ENCODE data around the gene ANKRD40CL.
A peak's percentile ranks its signal among the peaks of the same experiment; 100 is the strongest.

The ANKRD40CL gene

DNA sequence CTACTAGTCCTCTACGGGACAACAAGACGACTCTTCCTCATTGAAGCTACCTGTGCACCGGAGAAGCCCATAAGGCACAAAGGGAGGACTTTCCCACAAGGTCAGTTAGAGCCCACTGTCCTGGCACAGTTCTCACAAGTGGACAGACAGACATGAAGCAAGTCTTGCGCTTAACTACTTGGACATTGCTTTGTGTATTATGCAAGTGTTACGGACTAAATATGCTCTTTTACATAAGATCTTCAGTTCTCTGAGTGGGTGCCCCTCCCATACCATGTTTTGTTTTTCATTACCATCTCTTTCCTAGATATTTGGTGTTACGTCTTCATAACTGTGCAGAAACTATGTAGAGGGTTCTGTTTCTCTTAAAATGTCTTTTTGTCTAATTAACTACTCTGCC, 18.1 kb downstream of the ANKRD40CL start:
- TF ChIP-seq, protein P1, sequence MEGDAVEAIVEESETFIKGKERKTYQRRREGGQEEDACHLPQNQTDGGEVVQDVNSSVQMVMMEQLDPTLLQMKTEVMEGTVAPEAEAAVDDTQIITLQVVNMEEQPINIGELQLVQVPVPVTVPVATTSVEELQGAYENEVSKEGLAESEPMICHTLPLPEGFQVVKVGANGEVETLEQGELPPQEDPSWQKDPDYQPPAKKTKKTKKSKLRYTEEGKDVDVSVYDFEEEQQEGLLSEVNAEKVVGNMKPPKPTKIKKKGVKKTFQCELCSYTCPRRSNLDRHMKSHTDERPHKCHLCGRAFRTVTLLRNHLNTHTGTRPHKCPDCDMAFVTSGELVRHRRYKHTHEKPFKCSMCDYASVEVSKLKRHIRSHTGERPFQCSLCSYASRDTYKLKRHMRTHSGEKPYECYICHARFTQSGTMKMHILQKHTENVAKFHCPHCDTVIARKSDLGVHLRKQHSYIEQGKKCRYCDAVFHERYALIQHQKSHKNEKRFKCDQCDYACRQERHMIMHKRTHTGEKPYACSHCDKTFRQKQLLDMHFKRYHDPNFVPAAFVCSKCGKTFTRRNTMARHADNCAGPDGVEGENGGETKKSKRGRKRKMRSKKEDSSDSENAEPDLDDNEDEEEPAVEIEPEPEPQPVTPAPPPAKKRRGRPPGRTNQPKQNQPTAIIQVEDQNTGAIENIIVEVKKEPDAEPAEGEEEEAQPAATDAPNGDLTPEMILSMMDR (IDR thresholded peaks at IDR 0.05; ENCODE audit: insufficient read depth, low read depth, low read length, missing control alignments), result no peak
- no peak overlapping the region for H3K4me3 ChIP-seq (ENCODE audit: low read depth, low read length)
- no peak for DNase-seq (ENCODE audit: low read depth)

DNA sequence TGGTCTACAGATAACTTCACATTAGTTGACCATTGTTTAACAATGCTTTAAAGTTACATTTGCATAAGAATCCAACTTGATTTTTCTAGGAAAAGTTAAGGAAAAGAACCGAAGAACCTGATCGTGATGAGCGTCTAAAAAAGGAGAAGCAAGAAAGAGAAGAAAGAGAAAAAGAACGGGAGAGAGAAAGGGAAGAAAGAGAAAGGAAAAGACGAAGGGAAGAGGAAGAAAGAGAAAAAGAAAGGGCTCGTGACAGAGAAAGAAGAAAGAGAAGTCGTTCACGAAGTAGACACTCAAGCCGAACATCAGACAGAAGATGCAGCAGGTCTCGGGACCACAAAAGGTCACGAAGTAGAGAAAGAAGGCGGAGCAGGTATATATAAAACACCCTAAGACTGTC, 21.7 kb downstream of the ANKRD40CL start:
- no peak overlapping the region for H3K4me3 ChIP-seq (ENCODE audit: low read depth, low read length)
- TF ChIP-seq, protein P1 (IDR thresholded peaks at IDR 0.05; ENCODE audit: insufficient read depth, low read depth, low read length, missing control alignments), result no peak
- no peak for DNase-seq (ENCODE audit: low read depth)

DNA sequence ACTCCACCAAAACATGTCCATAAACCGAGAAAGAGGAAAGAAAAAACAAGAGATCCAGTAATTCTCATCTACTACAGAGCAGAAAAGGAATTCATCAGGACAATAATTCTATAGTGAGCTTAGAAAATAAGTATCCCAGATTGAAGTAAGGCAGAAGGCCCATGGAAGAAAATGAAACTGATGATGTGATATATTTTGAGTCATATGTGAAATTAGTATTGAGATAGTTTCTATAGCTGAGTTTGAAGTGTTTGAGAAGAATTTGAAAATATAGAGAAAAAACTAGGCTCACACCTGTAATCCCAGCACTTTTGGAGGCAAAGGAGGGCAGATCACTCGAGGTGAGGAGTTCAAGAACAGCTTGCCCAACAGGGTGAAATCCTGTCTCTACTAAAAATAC, 28.2 kb downstream of the ANKRD40CL start:
- no peak for DNase-seq (ENCODE audit: low read depth)
- no peak overlapping the region for H3K4me3 ChIP-seq (ENCODE audit: low read depth, low read length)
- TF ChIP-seq, protein P1 (IDR thresholded peaks at IDR 0.05; ENCODE audit: insufficient read depth, low read depth, low read length, missing control alignments), result no peak

DNA sequence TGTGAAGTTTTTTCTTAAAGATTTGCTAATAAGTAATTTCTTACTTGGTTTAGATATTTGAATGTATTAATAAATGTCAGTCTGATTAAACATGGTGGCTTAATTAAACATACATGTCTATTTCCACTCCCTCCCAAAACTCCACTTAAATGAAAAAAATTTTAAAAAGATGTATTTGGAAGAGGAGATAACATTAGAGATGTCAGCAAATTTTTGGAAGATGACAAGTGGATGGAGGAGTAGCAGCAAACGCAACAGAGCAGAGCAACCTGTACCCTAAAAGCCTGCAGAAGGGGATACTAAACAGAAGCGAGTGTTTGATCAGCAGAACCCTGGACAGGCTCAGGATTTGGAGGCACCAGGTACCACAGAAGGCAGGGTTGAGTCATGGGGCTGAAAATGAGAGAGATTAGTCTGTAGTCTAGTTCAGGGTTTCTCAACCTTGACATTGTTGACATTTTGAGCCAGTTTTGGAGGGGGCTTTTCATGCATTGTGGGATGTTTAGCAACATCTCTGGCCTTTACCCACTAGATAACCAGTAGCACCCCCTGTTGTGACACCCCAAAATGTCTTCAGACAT, 30.1 kb downstream of the ANKRD40CL start:
- DNase-seq (ENCODE audit: low read depth), result peak; percentile 20
- no peak overlapping the region for H3K4me3 ChIP-seq (ENCODE audit: low read depth, low read length)
- TF ChIP-seq, protein P1 (IDR thresholded peaks at IDR 0.05; ENCODE audit: insufficient read depth, low read depth, low read length, missing control alignments), result no peak

DNA sequence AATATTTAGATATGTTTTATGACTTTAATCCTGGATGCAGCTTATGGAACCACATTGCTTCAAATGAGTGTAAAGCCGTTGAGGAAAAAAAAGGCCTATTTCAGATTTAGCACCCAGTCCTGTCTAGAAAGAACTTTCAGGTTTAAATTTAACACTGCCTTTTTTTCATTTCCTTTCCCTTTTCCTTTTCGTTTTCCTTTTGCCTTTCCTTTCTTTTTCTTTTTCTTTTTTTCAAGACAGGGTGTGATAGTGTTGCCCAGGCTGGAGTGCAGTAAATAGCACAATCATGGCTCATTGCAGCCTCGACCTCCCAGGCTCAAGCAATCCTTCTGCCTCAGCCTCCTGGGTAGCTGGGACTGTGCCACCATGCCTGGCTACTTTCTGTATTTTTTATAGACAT, 32.0 kb downstream of the ANKRD40CL start:
- no peak for DNase-seq (ENCODE audit: low read depth)
- TF ChIP-seq, protein P1 (IDR thresholded peaks at IDR 0.05; ENCODE audit: insufficient read depth, low read depth, low read length, missing control alignments), result no peak
- H3K4me3 ChIP-seq (ENCODE audit: low read depth, low read length), result no peak overlapping the region

DNA sequence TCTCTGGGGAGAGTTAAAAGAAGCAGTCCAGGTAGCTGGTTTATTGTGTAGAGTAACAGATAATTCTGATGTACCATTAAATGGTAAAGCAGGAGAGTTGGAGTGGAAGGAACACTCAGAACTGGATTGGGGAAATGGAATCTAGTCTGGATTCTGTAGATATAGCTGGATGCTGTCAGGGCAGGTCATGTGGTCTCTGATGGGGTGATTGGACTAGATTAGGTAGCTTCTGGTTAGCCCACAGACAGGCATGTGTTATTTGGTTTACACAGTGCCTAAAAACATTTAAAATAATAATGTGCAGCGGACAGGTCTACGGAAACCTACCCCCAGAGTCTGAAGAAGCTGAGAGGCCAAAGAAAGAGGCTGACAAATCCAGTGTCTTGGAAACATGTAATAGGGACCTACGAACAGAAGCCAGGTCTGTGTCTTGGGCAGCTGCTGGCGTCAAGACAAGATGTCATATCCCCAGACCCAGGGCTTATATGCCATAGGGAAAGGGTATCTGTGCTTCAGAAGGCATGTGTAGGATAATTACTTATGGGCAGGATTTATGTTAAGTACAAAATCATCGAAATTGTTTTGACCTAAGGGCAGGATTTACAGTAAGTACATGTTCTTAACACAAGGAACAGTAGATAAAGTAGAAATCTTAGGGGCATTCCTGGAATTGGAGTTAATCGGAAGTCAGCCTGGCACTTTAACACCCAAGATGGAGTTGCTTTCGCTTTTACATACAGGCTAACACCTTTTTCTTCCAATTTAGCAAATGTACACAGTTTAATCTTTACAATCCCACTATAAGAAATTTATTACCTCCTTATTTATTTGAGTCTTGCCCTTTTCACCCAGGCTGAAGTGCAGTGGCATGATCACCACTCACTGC, 35.5 kb downstream of the ANKRD40CL start:
- TF ChIP-seq, protein P1 (IDR thresholded peaks at IDR 0.05; ENCODE audit: insufficient read depth, low read depth, low read length, missing control alignments), result no peak
- H3K4me3 ChIP-seq (ENCODE audit: low read depth, low read length), result no peak overlapping the region
- DNase-seq (ENCODE audit: low read depth), result no peak

Measured in GM12865 (cell line).